IMR-90 (cell line): ENCODE results near the gene OPA3.

ENCODE experiments used
- CTCF ChIP-seq: conservative IDR thresholded peaks from 2 replicates; pipeline ENCODE4 v1.5.1; 2012; ENCODE audit warnings: mild to moderate bottlenecking, low read depth, low read length, improper control_type of control experiment
- POLR2A ChIP-seq: IDR thresholded peaks from 2 replicates; pipeline ENCODE4 v1.6.1; 2012; ENCODE audit warnings: mild to moderate bottlenecking, low read depth, low read length

- TF ChIP-seq CTCF, result peak; percentile 83
- TF ChIP-seq POLR2A, result no peak
Measured at GRCh38 chr19:45485305-45486077, 99.1 kb downstream of the OPA3 start.
